PC-3 (cell line): ENCODE data around the gene KDF1.

Experiments used
- CTCF ChIP-seq: fragments of 300-600 bp; sonication (generic); conservative IDR thresholded peaks from 2 replicates; pipeline ENCODE4 v1.5.1; 2017; ENCODE audit warnings: antibody characterized with exemption, low read depth, mild to moderate bottlenecking, low read length
- EZH2 ChIP-seq: fragments of 300-600 bp; sonication (generic); IDR thresholded peaks from one replicate; pipeline ENCODE4 v1.6.1; 2017; ENCODE audit warnings: antibody characterized with exemption, mild to moderate bottlenecking, low read length; ENCODE audit not compliant: unreplicated experiment
- EZH2phosphoT487 ChIP-seq: fragments of 300-600 bp; sonication (generic); IDR thresholded peaks from 2 replicates; pipeline ENCODE4 v1.6.1; 2018; ENCODE audit warnings: mild to moderate bottlenecking, antibody characterized with exemption, low read length, borderline replicate concordance

- TF ChIP-seq CTCF (no peak), EZH2 (no peak), EZH2phosphoT487 (no peak)
Measured at GRCh38 chr1:26915204-26915842, 44.9 kb downstream of the KDF1 start.
